Measurements from ENCODE around the gene C3orf18. TPM values are rescaled to one million over a fixed set of nuclear protein-coding genes. Genes with fewer than 3 reads are reported as not detected.

The C3orf18 gene
- 10 to 100 TPM in 2 of 3 donors, 1 to 10 TPM in 1; 7.5 to 15.3 (median 11.7) TPM for total RNA-seq
- 10.3 TPM for total RNA-seq (2013)

DNA sequence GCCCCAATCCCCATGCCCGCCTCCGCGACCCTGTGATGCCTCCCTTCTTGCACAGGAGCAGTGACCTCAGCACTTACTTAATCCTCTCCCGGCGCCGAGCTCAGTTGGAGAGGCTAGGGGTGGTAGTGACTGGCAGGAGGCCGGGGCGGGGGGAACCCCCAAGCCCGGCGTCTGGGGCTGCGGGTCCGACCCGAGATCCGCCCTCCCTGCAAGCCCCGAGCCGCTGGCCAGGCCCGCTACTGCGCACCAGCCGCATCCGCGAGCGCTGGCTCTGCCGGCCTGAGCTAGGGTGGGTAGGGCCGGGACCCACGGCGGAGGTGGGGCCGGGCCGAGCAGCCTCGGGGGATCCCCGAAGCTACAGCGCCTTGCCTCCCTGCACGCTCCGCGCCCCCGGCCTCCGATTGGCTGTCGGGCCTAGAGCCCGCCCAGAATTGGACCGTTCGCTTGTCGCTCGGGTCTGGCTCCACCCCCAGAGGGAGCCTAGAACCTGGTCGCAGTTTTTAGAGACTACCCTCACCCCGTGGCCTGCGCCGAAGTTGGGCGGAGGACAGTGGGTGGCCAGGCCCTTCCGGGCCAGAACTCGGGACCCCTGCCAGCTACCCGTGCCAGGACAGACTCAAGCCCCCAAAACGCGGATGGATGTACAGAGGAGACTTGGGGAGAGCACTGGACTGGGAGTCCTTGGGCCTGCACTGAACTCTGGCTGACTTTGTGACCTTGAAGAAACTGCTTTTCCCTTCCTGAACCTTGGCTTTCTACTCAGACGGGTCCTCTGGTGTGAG is at the start of gene C3orf18:
TSS of gene C3orf18 (minus strand) at position 362 of the 782 bp plus-strand sequence. CDS start 2,048 bp downstream, outside the sequence.
- peak within 1 kb of the TSS; percentile 59 for H3K27ac ChIP-seq (ENCODE audit: low read length)
- Mint-ChIP-seq H3K9me3 (no peaks in the 10 kb centered on the region), H3K27me3 (ENCODE audit: low read depth in 2 of 2) (no peaks in the 10 kb centered on the region), H3K4me3 (peak within 1 kb of the TSS; percentile 96), H3K4me1 (peaks cover 26 to 58% of the 10 kb centered on the region in 2 donors), H3K27ac (peak within 1 kb of the TSS; percentile 95 to 96), H3K36me3 (no peaks in the 10 kb centered on the region)
- peak; percentile 76 to 91 (median 84) for ATAC-seq
- intact Hi-C loops (cut with micrococcal nuclease), result no loop called here
- H3K27me3 ChIP-seq (ENCODE audit: control insufficient read depth, insufficient read depth, low read length), result no peaks in the 10 kb centered on the region
- peak; percentile 93 to 96 for DNase-seq
- TF ChIP-seq, protein P1, sequence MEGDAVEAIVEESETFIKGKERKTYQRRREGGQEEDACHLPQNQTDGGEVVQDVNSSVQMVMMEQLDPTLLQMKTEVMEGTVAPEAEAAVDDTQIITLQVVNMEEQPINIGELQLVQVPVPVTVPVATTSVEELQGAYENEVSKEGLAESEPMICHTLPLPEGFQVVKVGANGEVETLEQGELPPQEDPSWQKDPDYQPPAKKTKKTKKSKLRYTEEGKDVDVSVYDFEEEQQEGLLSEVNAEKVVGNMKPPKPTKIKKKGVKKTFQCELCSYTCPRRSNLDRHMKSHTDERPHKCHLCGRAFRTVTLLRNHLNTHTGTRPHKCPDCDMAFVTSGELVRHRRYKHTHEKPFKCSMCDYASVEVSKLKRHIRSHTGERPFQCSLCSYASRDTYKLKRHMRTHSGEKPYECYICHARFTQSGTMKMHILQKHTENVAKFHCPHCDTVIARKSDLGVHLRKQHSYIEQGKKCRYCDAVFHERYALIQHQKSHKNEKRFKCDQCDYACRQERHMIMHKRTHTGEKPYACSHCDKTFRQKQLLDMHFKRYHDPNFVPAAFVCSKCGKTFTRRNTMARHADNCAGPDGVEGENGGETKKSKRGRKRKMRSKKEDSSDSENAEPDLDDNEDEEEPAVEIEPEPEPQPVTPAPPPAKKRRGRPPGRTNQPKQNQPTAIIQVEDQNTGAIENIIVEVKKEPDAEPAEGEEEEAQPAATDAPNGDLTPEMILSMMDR (IDR thresholded peaks at IDR 0.05), result no peak
- H3K4me1 ChIP-seq (ENCODE audit: control insufficient read depth, insufficient read depth, low read length), result peaks cover 51% of the 10 kb centered on the region
- peaks cover 3% of the 10 kb centered on the region for H3K36me3 ChIP-seq (ENCODE audit: control insufficient read depth, insufficient read depth, low read length)
- H3K9me3 ChIP-seq (ENCODE audit: control insufficient read depth, insufficient read depth, low read length), result no peaks in the 10 kb centered on the region
- peak within 1 kb of the TSS; percentile 67 for H3K4me3 ChIP-seq (ENCODE audit: low read length)
- 4% methylated on average over 53 of the region's 53 CpGs for WGBS (ENCODE audit: insufficient coverage)

DNA sequence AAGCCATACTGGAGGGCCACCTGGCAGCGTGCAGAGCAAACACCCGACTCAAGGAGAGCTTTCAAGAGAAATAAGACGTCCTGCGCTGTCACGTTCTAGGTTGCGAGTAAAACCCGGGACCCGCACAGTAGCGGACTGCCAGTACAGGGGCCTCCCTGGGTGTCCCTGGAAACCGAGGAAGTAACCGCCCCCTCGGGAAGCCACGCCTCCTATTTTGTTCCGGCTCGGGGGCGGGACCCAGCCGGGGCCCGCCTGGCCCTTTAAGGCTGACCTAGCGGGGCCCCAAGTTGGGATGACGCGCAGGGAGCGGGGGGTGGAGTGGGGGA is 49.2 kb upstream of the C3orf18 start:
- Histone ChIP-seq H3K9me3 (ENCODE audit: control insufficient read depth, insufficient read depth, low read length) (no peaks in the 10 kb centered on the region), H3K27me3 (ENCODE audit: control insufficient read depth, insufficient read depth, low read length) (no peaks in the 10 kb centered on the region), H3K27ac (ENCODE audit: low read length) (peak overlapping the region; percentile 59), H3K4me1 (ENCODE audit: control insufficient read depth, insufficient read depth, low read length) (peaks cover 82% of the 10 kb centered on the region), H3K4me3 (ENCODE audit: low read length) (peak overlapping the region; percentile 82), H3K36me3 (ENCODE audit: control insufficient read depth, insufficient read depth, low read length) (peaks cover 2% of the 10 kb centered on the region)
- WGBS (ENCODE audit: insufficient coverage), result under 1% methylated on average over 18 of the region's 22 CpGs
- DNase-seq (peak; percentile 95), ATAC-seq (peak; percentile 76 to 88 (median 77))
- Mint-ChIP-seq H3K4me3 (peak overlapping the region; percentile 92), H3K4me1 (peaks cover 59 to 71% of the 10 kb centered on the region in 2 donors), H3K9me3 (no peaks in the 10 kb centered on the region), H3K27me3 (ENCODE audit: low read depth in 2 of 2) (no peaks in the 10 kb centered on the region), H3K27ac (peak overlapping the region; percentile 94 to 95), H3K36me3 (no peaks in the 10 kb centered on the region)
- intact Hi-C loops (cut with micrococcal nuclease), result loop anchor here (1.0 to 5.0 kb wide), 7 partner anchors 36 to 1056 kb away; partner anchors contain the start of genes DCAF1, RBM15B and TEX264
- TF ChIP-seq, protein P1 (IDR thresholded peaks at IDR 0.05), result no peak

DNA sequence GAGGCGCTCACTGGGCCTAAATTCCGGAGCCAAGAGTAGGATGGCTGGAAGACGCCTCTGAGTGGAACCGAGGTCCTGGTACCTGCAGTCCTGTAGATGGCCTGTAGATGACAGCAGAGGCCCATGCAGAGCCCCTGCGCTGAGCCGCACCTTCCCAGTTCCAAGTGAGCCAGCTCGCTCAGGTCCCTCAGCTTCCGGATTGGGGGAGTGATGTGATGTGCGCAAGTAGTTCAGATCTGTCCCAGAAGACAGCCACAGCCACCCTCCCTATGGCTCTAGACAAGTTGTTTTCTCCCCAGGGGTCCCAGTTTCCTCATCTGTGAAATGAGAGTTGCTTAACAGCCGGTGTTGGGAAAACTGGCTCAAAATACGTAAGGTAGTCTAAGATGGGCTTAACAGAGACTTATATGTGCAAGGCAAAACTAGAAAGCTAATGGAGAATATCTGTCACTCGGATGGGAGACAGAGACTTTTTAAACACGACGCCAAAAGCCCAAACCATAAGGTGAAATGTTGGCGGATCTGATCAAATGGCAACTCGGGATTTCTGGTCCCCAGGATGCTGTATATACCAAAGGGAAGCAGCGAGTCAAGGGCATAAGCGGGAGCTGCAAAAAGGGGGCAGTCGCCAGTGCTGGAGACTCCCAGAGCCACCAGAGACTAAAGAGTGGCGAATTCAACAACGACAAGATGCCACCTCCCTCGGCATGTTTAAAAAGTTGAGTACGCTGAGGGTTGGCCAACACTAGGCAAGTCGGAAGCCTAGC is 48.6 kb upstream of the C3orf18 start:
- Mint-ChIP-seq H3K4me1 (peaks cover 61 to 76% of the 10 kb centered on the region in 2 donors), H3K27ac (peak overlapping the region; percentile 94 to 95), H3K9me3 (no peaks in the 10 kb centered on the region), H3K27me3 (ENCODE audit: low read depth in 2 of 2) (no peaks in the 10 kb centered on the region), H3K4me3 (peak overlapping the region; percentile 92), H3K36me3 (no peaks in the 10 kb centered on the region)
- WGBS (ENCODE audit: insufficient coverage), result under 1% methylated on average over 24 of the region's 24 CpGs
- Histone ChIP-seq H3K36me3 (ENCODE audit: control insufficient read depth, insufficient read depth, low read length) (peaks cover 2% of the 10 kb centered on the region), H3K4me1 (ENCODE audit: control insufficient read depth, insufficient read depth, low read length) (peaks cover 80% of the 10 kb centered on the region), H3K27me3 (ENCODE audit: control insufficient read depth, insufficient read depth, low read length) (no peaks in the 10 kb centered on the region), H3K27ac (ENCODE audit: low read length) (peak overlapping the region; percentile 59), H3K9me3 (ENCODE audit: control insufficient read depth, insufficient read depth, low read length) (no peaks in the 10 kb centered on the region), H3K4me3 (ENCODE audit: low read length) (peak overlapping the region; percentile 82)
- intact Hi-C loops (cut with micrococcal nuclease), result loop anchor here (1.0 to 5.0 kb wide), 7 partner anchors 36 to 1056 kb away; partner anchors contain the start of genes DCAF1, RBM15B and TEX264
- ATAC-seq, result peak; percentile 43 to 59 (median 44)
- DNase-seq, result peak; percentile 75 to 92
- TF ChIP-seq, protein P1 (IDR thresholded peaks at IDR 0.05), result peak; percentile 96
